GM23248 (cell line): Measurements from ENCODE around the gene RCC2. TPM values are rescaled to one million over a fixed set of nuclear protein-coding genes. Genes with fewer than 3 reads are reported as not detected.
"Not testable (repeated sequence)": the region's sequence is repeated elsewhere in the genome, so short reads cannot be mapped to it uniquely, and the experiment has no call there.

ENCODE experiments used
- DNase-seq: peaks from one replicate; pipeline ENCODE4 v3.0.0-alpha.2; 2015
- H2AFZ ChIP-seq: fragments of 200-600 bp; sonication (generic); 2 replicates; pipeline ENCODE4 v1.6.1; 2016; ENCODE audit warnings: antibody characterized with exemption
- H3F3A ChIP-seq: fragments of 200-600 bp; sonication (generic); 2 replicates; pipeline ENCODE4 v1.6.1; 2016; ENCODE audit warnings: mild to moderate bottlenecking, antibody characterized with exemption, mixed run types; ENCODE audit not compliant: insufficient read depth
- H3K27ac ChIP-seq: fragments of 200-600 bp; sonication (generic); 2 replicates; pipeline ENCODE4 v1.5.1; 2016; ENCODE audit warnings: mild to moderate bottlenecking
- H3K27me3 ChIP-seq: fragments of 200-600 bp; sonication (generic); replicated peaks from 2 replicates; pipeline ENCODE4 v1.6.1; 2016; ENCODE audit warnings: mild to moderate bottlenecking; ENCODE audit not compliant: insufficient read depth
- H3K36me3 ChIP-seq: fragments of 200-600 bp; sonication (generic); 2 replicates; pipeline ENCODE4 v1.6.1; 2016; ENCODE audit warnings: low read depth, mild to moderate bottlenecking
- H3K4me1 ChIP-seq: fragments of 200-600 bp; sonication (generic); 2 replicates; pipeline ENCODE4 v1.6.1; 2016; ENCODE audit warnings: mild to moderate bottlenecking; ENCODE audit not compliant: insufficient read depth
- H3K4me2 ChIP-seq: fragments of 200-600 bp; sonication (generic); one replicate; pipeline ENCODE4 v1.6.1; 2016; ENCODE audit warnings: mild to moderate bottlenecking; ENCODE audit not compliant: unreplicated experiment
- H3K4me3 ChIP-seq: fragments of 200-600 bp; sonication (generic); 2 replicates; pipeline ENCODE4 v1.5.1; 2016; ENCODE audit warnings: mild to moderate bottlenecking
- H3K79me2 ChIP-seq: fragments of 200-600 bp; sonication (generic); 2 replicates; pipeline ENCODE4 v1.6.1; 2016; ENCODE audit warnings: mild to moderate bottlenecking; ENCODE audit not compliant: insufficient read depth
- H3K9ac ChIP-seq: fragments of 200-600 bp; sonication (generic); 2 replicates; pipeline ENCODE4 v1.6.1; 2016; ENCODE audit warnings: mild to moderate bottlenecking
- H3K9me2 ChIP-seq: fragments of 200-600 bp; sonication (generic); 2 replicates; pipeline ENCODE4 v1.6.1; 2016; ENCODE audit warnings: mixed run types, mild to moderate bottlenecking, moderate library complexity; ENCODE audit not compliant: insufficient read depth
- H3K9me3 ChIP-seq: fragments of 200-600 bp; sonication (generic); one replicate; pipeline ENCODE4 v1.6.1; 2017; ENCODE audit warnings: low read depth
- H4K20me1 ChIP-seq: fragments of 200-600 bp; sonication (generic); 2 replicates; pipeline ENCODE4 v1.6.0; 2016; ENCODE audit not compliant: insufficient read depth
- EZH2 ChIP-seq: fragments of 200-600 bp; sonication (generic); IDR thresholded peaks from 2 replicates; pipeline ENCODE4 v1.6.1; 2018; ENCODE audit warnings: antibody characterized with exemption, mild to moderate bottlenecking; ENCODE audit not compliant: insufficient read depth, poor library complexity, severe bottlenecking
- EZH2phosphoT487 ChIP-seq: fragments of 200-600 bp; sonication (generic); IDR thresholded peaks from 2 replicates; pipeline ENCODE4 v1.6.1; 2018; ENCODE audit warnings: antibody characterized with exemption, moderate library complexity, mild to moderate bottlenecking, low read depth; ENCODE audit not compliant: insufficient read depth
- WGBS, 2 experiments: methylation state at CpG; one replicate each; pipeline ENCODE4 v1.1.6; 2015 to 2017; ENCODE audit warnings: low lambda C conversion rate in 2 of 2, low coverage in 1 of 2; ENCODE audit errors: missing lambda C conversion rate in 2 of 2; 5-methylcytosine and 5-hydroxymethylcytosine counted together
- in situ Hi-C: fragments of 300-500 bp; cut with MboI; formaldehyde crosslinking; loops from 2 replicates; pipeline ENCODE4 v1.15.0; 2020
- polyA plus RNA-seq: library from polyadenylated mRNA; unstranded; fragments of >200 nt; fragmentation: Nextera tagmentation; extraction: Ambion mirVana; gene quantifications from 2 replicates; pipeline ENCODE4 v1.2.1, GENCODE V29; 2016
- total RNA-seq: library from RNA; depleted of rRNA; stranded (reverse); fragments of >200 nt; shearing (Covaris generic); gene quantifications from 2 replicates; pipeline ENCODE4 v1.2.3, GENCODE V29; 2014

The RCC2 gene
- total and polyA plus RNA-seq, 2 experiments from 2014 or later = 10.9 to 38.3 TPM

DNA sequence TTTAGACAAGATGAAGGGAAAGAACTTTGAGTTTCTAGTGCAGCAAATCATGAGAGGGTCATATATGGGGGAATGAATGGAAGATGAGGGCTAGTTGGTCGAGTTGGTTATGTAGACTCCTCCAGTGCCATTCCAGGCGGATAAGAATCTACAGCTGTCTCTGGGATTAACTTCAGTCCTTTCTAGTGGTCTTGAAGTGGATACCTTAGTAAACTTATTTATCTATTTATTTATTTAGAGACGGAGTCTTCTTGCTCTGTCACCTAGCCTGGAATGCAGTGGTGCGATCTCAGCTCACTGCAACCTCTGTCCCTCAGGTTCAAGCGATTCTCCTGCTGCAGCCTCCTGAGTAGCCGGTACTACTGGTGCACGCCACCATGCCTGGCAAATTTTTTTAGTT is 41.4 kb upstream of the RCC2 start:
- Histone ChIP-seq H3K27me3 (no peaks in the 10 kb centered on the region), H4K20me1 (no peaks in the 10 kb centered on the region), H3K4me3 (no peak overlapping the region), H3K79me2 (no peaks in the 10 kb centered on the region), H3K9ac (no peak overlapping the region), H3K9me3 (no peaks in the 10 kb centered on the region), H2AFZ (no peak overlapping the region), H3K4me2 (no peak overlapping the region), H3F3A (no peaks in the 10 kb centered on the region), H3K36me3 (no peaks in the 10 kb centered on the region), H3K4me1 (0 out of 2 replicates have a peak, but pooled peaks cover 3% of the 10 kb centered on the region), H3K27ac (no peak overlapping the region), H3K9me2 (no peaks in the 10 kb centered on the region)
- DNase-seq = no peak
- 69% methylated on average over 7 of the region's 7 CpGs for WGBS, 2 experiments
- in situ Hi-C loops = loop anchor here (25.0 kb wide), 1 partner anchor 431 kb away; no protein-coding TSS in a partner anchor
- no peak for TF ChIP-seq EZH2

DNA sequence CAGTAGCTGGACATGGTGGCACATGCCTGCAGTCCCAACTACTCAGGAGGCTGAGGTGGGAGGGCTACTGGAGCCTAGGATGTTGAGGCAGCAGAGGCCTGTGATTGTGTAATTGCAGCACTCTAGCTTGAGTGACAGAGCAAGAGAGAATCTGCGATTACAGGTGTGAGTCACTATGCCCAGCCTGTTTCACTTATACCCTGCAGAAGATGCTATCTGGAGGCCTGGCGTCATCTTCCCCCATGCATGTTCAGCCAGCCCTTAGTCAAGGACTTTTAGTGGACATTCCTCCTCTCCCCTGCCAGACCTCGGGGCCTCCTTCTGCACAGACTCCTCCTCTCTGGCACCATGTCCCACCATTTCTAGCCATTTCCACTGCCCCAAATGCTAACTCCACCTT is 36.3 kb upstream of the RCC2 start:
- H3K36me3 ChIP-seq = no peaks in the 10 kb centered on the region
- WGBS, 2 experiments = 15 to 18% methylated on average over 3 of the region's 3 CpGs
- DNase-seq = peak; percentile 88
- in situ Hi-C loops = loop anchor here (25.0 kb wide), 1 partner anchor 437 kb away; no protein-coding TSS in a partner anchor
- peaks cover 3% of the 10 kb centered on the region; the same call in 1 of the 2 replicates for H3K4me1 ChIP-seq
- no peaks in the 10 kb centered on the region for H3K9me2 ChIP-seq
- no peak overlapping the region for H2AFZ ChIP-seq
- no peaks in the 10 kb centered on the region for H3F3A ChIP-seq
- H3K9ac ChIP-seq = no peak overlapping the region
- no peaks in the 10 kb centered on the region for H3K27me3 ChIP-seq
- no peak overlapping the region for H3K4me3 ChIP-seq
- no peak overlapping the region for H3K4me2 ChIP-seq
- H3K9me3 ChIP-seq = no peaks in the 10 kb centered on the region
- no peaks in the 10 kb centered on the region for H4K20me1 ChIP-seq
- no peak for TF ChIP-seq EZH2
- no peak for TF ChIP-seq EZH2phosphoT487
- no peaks in the 10 kb centered on the region for H3K79me2 ChIP-seq
- H3K27ac ChIP-seq = no peak overlapping the region

DNA sequence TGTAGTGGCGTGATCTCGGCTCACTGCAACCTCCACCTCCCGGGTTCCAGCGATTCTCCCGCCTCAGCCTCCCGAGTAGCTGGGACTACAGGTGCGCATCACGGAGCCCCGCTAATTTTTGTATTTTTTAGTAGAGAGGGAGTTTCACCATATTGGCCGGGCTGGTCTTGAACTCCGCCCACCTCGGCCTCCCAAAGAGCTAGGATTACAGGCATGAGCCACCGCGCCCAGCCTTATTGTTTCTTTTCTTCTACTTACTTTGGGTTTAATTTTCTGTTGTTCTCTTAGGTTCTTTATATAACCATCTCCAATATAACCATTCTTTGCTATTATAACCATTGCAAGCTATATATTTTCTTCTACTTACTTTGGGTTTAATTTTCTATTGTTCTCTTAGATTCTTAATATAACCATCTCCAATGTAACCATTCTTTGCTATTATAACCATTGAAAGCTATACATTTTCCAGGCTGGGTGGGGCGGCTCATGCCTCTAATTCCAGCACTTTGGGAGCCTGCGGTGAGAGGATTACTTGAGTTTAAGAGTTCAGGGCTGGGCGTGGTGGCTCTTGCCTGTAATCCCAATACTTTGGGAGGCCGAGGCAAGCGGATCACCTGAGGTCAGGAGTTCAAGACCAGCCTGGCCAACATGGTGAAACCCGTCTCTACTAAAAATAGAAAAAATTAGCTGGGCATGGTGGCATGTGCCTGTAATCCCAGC is 35.5 kb upstream of the RCC2 start:
- H4K20me1 ChIP-seq, H3K79me2 ChIP-seq, H2AFZ ChIP-seq, H3K27ac ChIP-seq, H3F3A ChIP-seq, H3K9me3 ChIP-seq, DNase-seq, H3K4me1 ChIP-seq, H3K36me3 ChIP-seq, H3K9ac ChIP-seq, H3K9me2 ChIP-seq, H3K4me2 ChIP-seq, H3K4me3 ChIP-seq, H3K27me3 ChIP-seq: not testable (repeated sequence)
- WGBS, 2 experiments = 82% methylated on average over 20 of the region's 20 CpGs
- in situ Hi-C loops = loop anchor here (25.0 kb wide), 1 partner anchor 437 kb away; no protein-coding TSS in a partner anchor

DNA sequence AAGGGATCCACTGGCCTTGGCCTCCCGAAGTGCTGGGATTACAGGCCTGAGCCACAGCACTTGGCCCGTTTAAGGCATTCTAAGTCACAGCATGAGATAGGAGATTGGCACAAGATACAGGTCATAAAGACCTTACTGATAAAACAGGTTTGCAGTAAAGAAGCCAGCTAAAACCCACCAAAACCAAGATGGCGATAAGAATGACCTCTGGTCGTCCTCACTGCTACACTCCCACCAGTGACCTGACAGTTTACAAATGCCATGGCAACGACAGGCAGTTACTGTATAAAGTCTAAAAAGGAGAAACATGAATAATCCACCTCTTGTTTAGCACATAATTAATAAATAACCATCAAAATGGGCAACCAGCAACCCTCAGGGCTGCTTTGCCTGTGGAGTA is 33.3 kb upstream of the RCC2 start:
- Histone ChIP-seq H3K79me2 (no peaks in the 10 kb centered on the region), H3K27me3 (no peaks in the 10 kb centered on the region), H3K9me2 (no peaks in the 10 kb centered on the region), H3K9ac (no peak overlapping the region), H3K4me3 (no peak overlapping the region), H3K4me2 (no peak overlapping the region), H3K27ac (no peak overlapping the region), H3K9me3 (no peaks in the 10 kb centered on the region), H4K20me1 (no peaks in the 10 kb centered on the region), H2AFZ (no peak overlapping the region), H3K4me1 (peaks cover 3% of the 10 kb centered on the region; the same call in 1 of the 2 replicates), H3F3A (no peaks in the 10 kb centered on the region), H3K36me3 (no peaks in the 10 kb centered on the region)
- in situ Hi-C loops = no loop called here
- WGBS, 2 experiments = 90 to 91% methylated on average over 5 of the region's 5 CpGs
- no peak for TF ChIP-seq EZH2phosphoT487
- no peak for TF ChIP-seq EZH2
- no peak for DNase-seq

DNA sequence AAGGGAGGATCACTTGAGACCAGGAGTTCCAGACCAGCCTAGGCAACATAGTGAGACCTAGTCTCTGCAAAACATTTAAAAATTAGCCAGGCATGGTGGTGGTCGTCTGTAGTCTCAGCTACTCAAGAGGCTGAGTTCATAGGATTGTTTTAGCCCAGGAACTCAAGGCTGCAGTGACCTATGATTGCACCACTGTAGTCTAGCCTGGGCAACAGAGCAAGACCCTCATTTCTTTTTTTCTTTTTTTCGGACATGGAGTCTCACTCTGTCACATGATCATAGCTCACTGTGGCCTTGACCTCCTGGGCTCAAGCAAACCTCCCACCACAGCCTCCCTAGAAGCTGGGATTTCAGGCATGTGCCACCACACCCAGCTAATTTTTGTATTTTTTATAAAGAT is 31.9 kb upstream of the RCC2 start:
- H3K9me3 ChIP-seq = no peaks in the 10 kb centered on the region
- no peaks in the 10 kb centered on the region for H3K27me3 ChIP-seq
- H3F3A ChIP-seq = no peaks in the 10 kb centered on the region
- no peak for DNase-seq
- no peaks in the 10 kb centered on the region for H3K36me3 ChIP-seq
- H3K4me1 ChIP-seq = peaks cover 3% of the 10 kb centered on the region; the same call in 1 of the 2 replicates
- no peak overlapping the region for H3K9ac ChIP-seq
- no peak overlapping the region for H3K4me3 ChIP-seq
- TF ChIP-seq EZH2phosphoT487 = no peak
- no peak for TF ChIP-seq EZH2
- no peaks in the 10 kb centered on the region for H3K79me2 ChIP-seq
- H3K27ac ChIP-seq = no peak overlapping the region
- no peak overlapping the region for H2AFZ ChIP-seq
- no peaks in the 10 kb centered on the region for H4K20me1 ChIP-seq
- in situ Hi-C loops = no loop called here
- H3K9me2 ChIP-seq = no peaks in the 10 kb centered on the region
- H3K4me2 ChIP-seq = no peak overlapping the region
- 87 to 93% methylated on average over 2 of the region's 2 CpGs for WGBS, 2 experiments
